ENCODE data around the gene SPTSSA.

The SPTSSA gene

GRCh38 chr14:34460295-34460694 is 1.7 kb downstream of the SPTSSA start:
- no peak for DNase-seq (ENCODE audit: low read depth)
- H3K4me3 ChIP-seq (ENCODE audit: low read depth, low read length): peak overlapping the region; percentile 81
- no peak for TF ChIP-seq CTCF (conservative IDR thresholded peaks at IDR 0.05; ENCODE audit: low read depth, low read length)

- H3K4me3 ChIP-seq (ENCODE audit: low read depth, low read length): no peak overlapping the region
- DNase-seq (ENCODE audit: low read depth): no peak
- no peak for TF ChIP-seq CTCF (conservative IDR thresholded peaks at IDR 0.05; ENCODE audit: low read depth, low read length)
Observed at GRCh38 chr14:34457186-34457585, 4.9 kb downstream of the SPTSSA start.

- no peak overlapping the region for H3K4me3 ChIP-seq (ENCODE audit: low read depth, low read length)
- TF ChIP-seq CTCF (conservative IDR thresholded peaks at IDR 0.05; ENCODE audit: low read depth, low read length): no peak
- DNase-seq (ENCODE audit: low read depth): no peak
Observed at GRCh38 chr14:34453226-34453625, 8.8 kb downstream of the SPTSSA start.

GRCh38 chr14:34452258-34452822 is 9.7 kb downstream of the SPTSSA start:
- DNase-seq (ENCODE audit: low read depth): peak; percentile 20
- H3K4me3 ChIP-seq (ENCODE audit: low read depth, low read length): no peak overlapping the region
- no peak for TF ChIP-seq CTCF (conservative IDR thresholded peaks at IDR 0.05; ENCODE audit: low read depth, low read length)

- no peak for DNase-seq (ENCODE audit: low read depth)
- no peak overlapping the region for H3K4me3 ChIP-seq (ENCODE audit: low read depth, low read length)
- no peak for TF ChIP-seq CTCF (conservative IDR thresholded peaks at IDR 0.05; ENCODE audit: low read depth, low read length)
Observed at GRCh38 chr14:34450958-34451357, 11.1 kb downstream of the SPTSSA start.

- TF ChIP-seq CTCF (conservative IDR thresholded peaks at IDR 0.05; ENCODE audit: low read depth, low read length): no peak
- H3K4me3 ChIP-seq (ENCODE audit: low read depth, low read length): no peak overlapping the region
- peak; percentile 20 for DNase-seq (ENCODE audit: low read depth)
Observed at GRCh38 chr14:34450542-34450915, 11.5 kb downstream of the SPTSSA start.

GRCh38 chr14:34449819-34450541 is 12.1 kb downstream of the SPTSSA start:
- no peak for TF ChIP-seq CTCF (conservative IDR thresholded peaks at IDR 0.05; ENCODE audit: low read depth, low read length)
- no peak overlapping the region for H3K4me3 ChIP-seq (ENCODE audit: low read depth, low read length)
- no peak for DNase-seq (ENCODE audit: low read depth)
